ENCODE measurements around the gene TMED7. TPM values are rescaled to one million over a fixed set of nuclear protein-coding genes. Genes with fewer than 3 reads are reported as not detected.

Gene TMED7
- total and polyA plus RNA-seq, 3 experiments from 2014 or later, result 32.7 to 47.8 (median 47.7) TPM

DNA sequence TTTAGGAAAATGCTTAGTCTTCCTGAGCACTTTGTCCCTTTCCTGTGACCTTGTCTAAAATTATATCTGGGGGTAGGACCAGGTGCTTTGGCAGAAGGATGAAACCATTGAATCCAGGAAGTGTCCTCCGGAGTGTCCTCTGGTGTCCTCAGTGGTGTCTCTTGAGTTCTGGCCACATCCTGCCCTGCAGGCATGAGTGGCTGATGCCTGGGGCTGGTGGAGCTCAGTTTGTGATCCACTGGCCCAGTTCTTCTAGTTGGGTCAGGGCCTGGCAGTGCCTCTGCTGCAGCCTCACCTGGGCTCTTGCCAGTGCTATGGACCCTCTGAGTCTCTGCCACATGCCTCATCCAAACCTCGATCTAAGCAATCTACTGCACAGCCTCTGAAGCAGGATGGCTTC, 14.4 kb upstream of the TMED7 start:
- ChIA-PET POLR2A (no interaction called here), CTCF (no interaction called here)
- H3K36me3 ChIP-seq (ENCODE audit: insufficient read depth, low read length), result no peaks in the 10 kb centered on the region
- peaks cover 8 to 20% of the 10 kb centered on the region in 2 donors for H3K27me3 Mint-ChIP-seq
- no peaks in the 10 kb centered on the region for H3K4me1 Mint-ChIP-seq
- H3K9me3 Mint-ChIP-seq, result no peaks in the 10 kb centered on the region
- H3K36me3 Mint-ChIP-seq, result no peaks in the 10 kb centered on the region
- H3K27ac ChIP-seq (ENCODE audit: low read depth, low read length), result no peak overlapping the region
- no peak overlapping the region for H3K27ac Mint-ChIP-seq
- no peak for DNase-seq
- H3K9me3 ChIP-seq (ENCODE audit: low read length), result no peaks in the 10 kb centered on the region
- H3K4me3 ChIP-seq (ENCODE audit: low read length), result no peak overlapping the region
- no peak overlapping the region for H3K4me3 Mint-ChIP-seq
- H3K4me1 ChIP-seq (ENCODE audit: insufficient read depth, low read length), result no peaks in the 10 kb centered on the region
- no peaks in the 10 kb centered on the region for H3K27me3 ChIP-seq (ENCODE audit: insufficient read depth, low read length, poor library complexity, severe bottlenecking)

DNA sequence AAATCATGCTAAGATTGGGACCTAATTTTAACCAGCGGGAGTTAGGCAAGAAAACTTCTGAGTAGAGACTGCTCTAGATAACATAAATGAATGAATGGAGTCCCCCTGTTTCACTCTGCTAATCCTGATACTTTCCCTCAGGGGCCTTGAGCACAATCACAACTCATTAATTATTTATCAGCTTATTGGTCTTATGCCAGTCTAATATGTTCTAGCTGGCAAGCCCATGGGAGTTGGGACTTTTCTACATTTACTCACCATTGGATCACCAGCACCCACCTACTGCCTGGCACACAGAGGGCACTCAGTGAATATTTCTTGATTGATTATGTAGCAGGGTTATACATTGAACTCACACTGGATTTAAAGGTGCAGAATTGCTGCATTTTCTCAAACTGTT, 13.5 kb upstream of the TMED7 start:
- no peaks in the 10 kb centered on the region for H3K36me3 Mint-ChIP-seq
- Histone ChIP-seq H3K36me3 (ENCODE audit: insufficient read depth, low read length) (no peaks in the 10 kb centered on the region), H3K27ac (ENCODE audit: low read depth, low read length) (no peak overlapping the region), H3K27me3 (ENCODE audit: insufficient read depth, low read length, poor library complexity, severe bottlenecking) (no peaks in the 10 kb centered on the region), H3K4me1 (ENCODE audit: insufficient read depth, low read length) (peaks cover 3% of the 10 kb centered on the region), H3K4me3 (ENCODE audit: low read length) (no peak overlapping the region), H3K9me3 (ENCODE audit: low read length) (no peaks in the 10 kb centered on the region)
- POLR2A ChIA-PET, result interaction anchor here (0.5 kb wide), 1 partner anchor 37 kb away, joined by 3 read pairs; the partner anchor contains the start of gene TICAM2
- H3K27ac Mint-ChIP-seq, result no peak overlapping the region
- H3K4me3 Mint-ChIP-seq, result no peak overlapping the region
- DNase-seq, result no peak
- peaks cover 3 to 4% (median 4%) of the 10 kb centered on the region in 3 donors for H3K4me1 Mint-ChIP-seq
- H3K27me3 Mint-ChIP-seq, result peaks cover 8 to 12% of the 10 kb centered on the region in 2 donors
- H3K9me3 Mint-ChIP-seq, result no peaks in the 10 kb centered on the region
- CTCF ChIA-PET, result no interaction called here

DNA sequence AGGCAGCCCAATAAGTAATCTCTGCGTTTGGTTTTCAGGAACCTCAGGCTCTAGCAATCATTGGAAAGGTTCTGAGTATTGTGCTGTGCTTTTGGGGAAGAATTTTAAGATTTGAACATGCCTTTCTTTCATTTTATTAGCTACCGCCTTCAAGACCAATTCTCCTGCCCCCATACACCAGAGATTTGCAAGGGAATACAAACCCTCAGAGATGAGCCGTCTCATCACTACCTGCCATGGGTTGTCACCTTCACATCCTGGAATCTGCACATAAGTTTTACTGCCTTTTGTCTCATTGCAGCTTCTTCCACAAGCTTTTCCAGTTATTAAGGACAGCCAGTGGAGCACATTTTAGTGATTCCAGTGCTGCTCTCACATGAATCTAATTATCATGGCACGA, 11.7 kb upstream of the TMED7 start:
- CTCF ChIA-PET, result no interaction called here
- peaks cover 6 to 7% (median 6%) of the 10 kb centered on the region in 3 donors for H3K4me1 Mint-ChIP-seq
- Histone ChIP-seq H3K4me1 (ENCODE audit: insufficient read depth, low read length) (peaks cover 5% of the 10 kb centered on the region), H3K27me3 (ENCODE audit: insufficient read depth, low read length, poor library complexity, severe bottlenecking) (no peaks in the 10 kb centered on the region), H3K27ac (ENCODE audit: low read depth, low read length) (no peak overlapping the region), H3K4me3 (ENCODE audit: low read length) (no peak overlapping the region), H3K36me3 (ENCODE audit: insufficient read depth, low read length) (no peaks in the 10 kb centered on the region), H3K9me3 (ENCODE audit: low read length) (no peaks in the 10 kb centered on the region)
- H3K4me3 Mint-ChIP-seq, result no peak overlapping the region
- H3K9me3 Mint-ChIP-seq, result no peaks in the 10 kb centered on the region
- POLR2A ChIA-PET, result no interaction called here
- DNase-seq, result no peak
- H3K27ac Mint-ChIP-seq, result no peak overlapping the region
- H3K36me3 Mint-ChIP-seq, result no peaks in the 10 kb centered on the region
- peaks cover 0 to 6% of the 10 kb centered on the region in 2 donors for H3K27me3 Mint-ChIP-seq

DNA sequence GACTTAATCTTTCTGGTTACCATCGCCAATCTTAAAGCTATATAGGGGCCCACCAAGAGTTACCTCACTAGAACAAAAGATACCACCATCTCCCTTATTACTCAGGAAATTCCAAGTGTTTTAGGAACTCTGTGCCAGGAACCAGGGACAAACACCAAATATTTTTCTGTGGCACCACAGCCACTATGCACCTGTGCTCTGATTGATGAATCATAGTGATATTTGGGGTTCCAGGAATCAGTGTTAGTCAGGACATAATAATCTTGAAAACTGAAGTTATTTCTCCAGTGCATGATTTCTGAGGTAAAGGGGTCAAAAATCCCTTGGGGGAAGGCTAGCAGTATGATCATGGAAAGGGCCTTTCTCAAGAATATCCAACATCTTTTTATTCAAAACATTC, 10.2 kb upstream of the TMED7 start:
- no peaks in the 10 kb centered on the region for H3K36me3 ChIP-seq (ENCODE audit: insufficient read depth, low read length)
- ChIA-PET POLR2A (no interaction called here), CTCF (interaction anchor here (2.0 to 2.6 kb wide), 2 partner anchors 204 to 433 kb away, joined by 12 to 18 read pairs; no protein-coding TSS in a partner anchor)
- Mint-ChIP-seq H3K36me3 (no peaks in the 10 kb centered on the region), H3K4me3 (no peak overlapping the region), H3K27me3 (peaks cover 0 to 6% of the 10 kb centered on the region in 2 donors), H3K4me1 (peaks cover 6 to 7% (median 6%) of the 10 kb centered on the region in 3 donors), H3K9me3 (no peaks in the 10 kb centered on the region), H3K27ac (no peak overlapping the region)
- H3K27me3 ChIP-seq (ENCODE audit: insufficient read depth, low read length, poor library complexity, severe bottlenecking), result no peaks in the 10 kb centered on the region
- DNase-seq, result no peak
- no peak overlapping the region for H3K4me3 ChIP-seq (ENCODE audit: low read length)
- H3K9me3 ChIP-seq (ENCODE audit: low read length), result no peaks in the 10 kb centered on the region
- H3K4me1 ChIP-seq (ENCODE audit: insufficient read depth, low read length), result peaks cover 5% of the 10 kb centered on the region
- no peak overlapping the region for H3K27ac ChIP-seq (ENCODE audit: low read depth, low read length)

DNA sequence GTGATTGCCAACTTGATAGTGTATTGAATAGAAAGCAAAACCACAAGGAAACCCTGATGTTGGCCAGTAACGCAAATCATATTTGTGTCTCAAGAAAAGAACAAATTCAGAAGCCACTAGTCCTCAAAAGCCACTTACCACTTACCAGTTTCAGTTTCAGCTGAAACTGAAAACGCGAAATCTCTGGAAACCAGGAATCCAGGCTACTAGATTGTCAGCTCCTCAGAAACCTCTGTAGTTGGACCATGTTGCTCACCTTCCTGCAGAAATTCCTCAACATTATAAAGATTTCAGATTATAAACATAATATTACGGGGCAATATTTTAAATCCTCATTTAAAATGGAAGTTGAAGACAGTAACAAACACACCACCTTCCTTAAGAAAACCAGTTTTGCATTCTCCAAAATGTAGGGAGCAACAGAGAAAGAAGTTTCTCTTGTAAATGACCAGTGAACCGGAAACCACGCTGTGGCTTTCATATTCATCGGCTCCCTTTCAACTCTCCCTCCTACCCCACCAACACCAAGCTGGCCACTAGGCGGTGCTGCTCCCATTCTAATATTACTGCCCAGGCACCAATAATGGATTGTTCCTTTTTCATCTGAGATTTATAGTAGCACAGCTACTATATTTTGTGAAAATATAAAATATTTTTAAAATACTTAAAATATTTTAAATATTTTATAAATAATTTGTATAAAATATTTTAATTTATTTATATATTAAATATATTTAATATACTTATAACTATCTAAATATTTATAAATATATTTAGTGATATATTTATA, 8.7 kb upstream of the TMED7 start:
- Histone ChIP-seq H3K27ac (ENCODE audit: low read depth, low read length) (no peak overlapping the region), H3K27me3 (ENCODE audit: insufficient read depth, low read length, poor library complexity, severe bottlenecking) (no peaks in the 10 kb centered on the region), H3K4me1 (ENCODE audit: insufficient read depth, low read length) (peaks cover 5% of the 10 kb centered on the region), H3K4me3 (ENCODE audit: low read length) (no peak overlapping the region), H3K9me3 (ENCODE audit: low read length) (no peaks in the 10 kb centered on the region), H3K36me3 (ENCODE audit: insufficient read depth, low read length) (no peaks in the 10 kb centered on the region)
- CTCF ChIA-PET, result interaction anchor here (0.9 to 2.6 kb wide), 13 partner anchors 8 to 503 kb away, joined by 3 to 18 read pairs (median 4); partner anchors contain the start of genes ARL14EPL and TMED7
- H3K4me1 Mint-ChIP-seq, result peaks cover 6 to 7% (median 6%) of the 10 kb centered on the region in 3 donors
- DNase-seq, result peak; percentile 65 to 85 (median 75)
- H3K4me3 Mint-ChIP-seq, result peak overlapping the region; percentile 41 to 89 (median 75)
- H3K27me3 Mint-ChIP-seq, result peaks cover 0 to 5% of the 10 kb centered on the region in 2 donors
- peak overlapping the region in 5 of 8 donors; percentile 35 to 79 (median 71) for H3K27ac Mint-ChIP-seq
- POLR2A ChIA-PET, result interaction anchor here (0.6 kb wide), 1 partner anchor 192 kb away, joined by 3 read pairs; no protein-coding TSS in a partner anchor
- H3K9me3 Mint-ChIP-seq, result no peaks in the 10 kb centered on the region
- no peaks in the 10 kb centered on the region for H3K36me3 Mint-ChIP-seq

DNA sequence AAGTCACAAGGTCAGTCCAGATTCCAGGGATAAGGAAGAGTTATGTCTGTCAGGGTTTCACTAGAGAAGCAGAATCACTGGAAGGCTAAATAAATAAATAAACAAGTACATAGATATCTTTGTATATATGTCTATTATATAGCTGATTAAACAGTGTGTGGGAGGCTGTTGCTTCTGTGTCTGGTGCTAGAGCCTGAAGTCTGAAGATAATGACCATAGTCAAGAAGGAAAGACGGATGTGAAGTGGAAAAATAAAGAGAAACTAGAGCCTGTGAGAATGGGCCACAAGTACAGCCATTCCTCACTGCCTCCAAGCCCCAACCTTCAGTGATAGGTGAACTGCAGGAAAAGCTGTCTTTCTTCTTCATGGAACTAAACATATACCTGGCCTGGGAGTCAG, 4.1 kb upstream of the TMED7 start:
- Mint-ChIP-seq H3K27me3 (peaks cover 0 to 3% of the 10 kb centered on the region in 2 donors), H3K9me3 (no peaks in the 10 kb centered on the region), H3K4me1 (peaks cover 11 to 23% (median 23%) of the 10 kb centered on the region in 3 donors), H3K36me3 (peaks cover 0 to 7% (median 0%) of the 10 kb centered on the region in 3 donors), H3K27ac (peak overlapping the region in 1 of 8 donors; percentile 86), H3K4me3 (no peak overlapping the region)
- POLR2A ChIA-PET, result no interaction called here
- H3K27me3 ChIP-seq (ENCODE audit: insufficient read depth, low read length, poor library complexity, severe bottlenecking), result no peaks in the 10 kb centered on the region
- H3K27ac ChIP-seq (ENCODE audit: low read depth, low read length), result no peak overlapping the region
- CTCF ChIA-PET, result interaction anchor here (1.6 kb wide), 2 partner anchors 34 to 438 kb away, joined by 3 read pairs; no protein-coding TSS in a partner anchor
- H3K4me1 ChIP-seq (ENCODE audit: insufficient read depth, low read length), result peaks cover 18% of the 10 kb centered on the region
- no peak for DNase-seq
- H3K9me3 ChIP-seq (ENCODE audit: low read length), result no peaks in the 10 kb centered on the region
- H3K36me3 ChIP-seq (ENCODE audit: insufficient read depth, low read length), result no peaks in the 10 kb centered on the region
- no peak overlapping the region for H3K4me3 ChIP-seq (ENCODE audit: low read length)

DNA sequence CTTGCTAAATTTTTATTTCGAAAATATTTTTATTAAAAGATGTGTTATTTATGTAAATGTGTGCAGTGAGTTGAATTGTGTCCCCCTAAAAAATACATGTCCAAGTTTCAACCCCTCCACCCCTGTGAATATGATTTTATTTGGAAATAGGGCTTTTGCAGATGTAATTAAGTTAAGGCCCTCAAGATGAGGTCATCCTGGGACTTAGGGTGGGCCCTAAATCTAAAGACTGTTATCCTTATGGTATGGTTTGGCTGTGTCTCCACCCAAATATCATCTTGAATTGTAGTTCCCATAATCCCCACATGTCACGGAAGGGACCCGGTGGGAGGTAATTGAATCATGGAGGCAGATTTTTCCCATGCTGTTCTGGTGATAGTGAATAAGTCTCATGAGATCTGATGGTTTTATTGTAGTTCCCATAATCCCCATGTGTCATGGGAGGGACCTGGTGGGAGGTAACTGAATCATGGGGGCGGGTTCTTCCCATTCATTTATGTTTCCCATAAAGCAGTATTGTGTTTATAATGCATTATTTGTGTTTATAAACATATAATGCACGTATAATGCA, 1.5 kb upstream of the TMED7 start:
- no peaks in the 10 kb centered on the region for H3K9me3 ChIP-seq (ENCODE audit: low read length)
- Mint-ChIP-seq H3K4me3 (peak overlapping the region in 4 of 7 donors; percentile 25 to 59 (median 32)), H3K9me3 (no peaks in the 10 kb centered on the region), H3K36me3 (peaks cover 0 to 11% (median 0%) of the 10 kb centered on the region in 3 donors), H3K27ac (peak overlapping the region in 5 of 8 donors; percentile 44 to 85 (median 68)), H3K4me1 (peaks cover 13 to 17% (median 16%) of the 10 kb centered on the region in 3 donors), H3K27me3 (no peaks in the 10 kb centered on the region)
- no peaks in the 10 kb centered on the region for H3K36me3 ChIP-seq (ENCODE audit: insufficient read depth, low read length)
- H3K27ac ChIP-seq (ENCODE audit: low read depth, low read length), result peak overlapping the region; percentile 85
- DNase-seq, result no peak
- no peaks in the 10 kb centered on the region for H3K27me3 ChIP-seq (ENCODE audit: insufficient read depth, low read length, poor library complexity, severe bottlenecking)
- CTCF ChIA-PET, result interaction anchor here (1.0 kb wide), 1 partner anchor 53 kb away, joined by 3 read pairs; no protein-coding TSS in a partner anchor
- H3K4me1 ChIP-seq (ENCODE audit: insufficient read depth, low read length), result peaks cover 35% of the 10 kb centered on the region
- POLR2A ChIA-PET, result interaction anchor here (0.7 to 2.3 kb wide), 2 partner anchors 214 to 332 kb away, joined by 3 to 7 read pairs; partner anchors contain the start of genes AP3S1 and ATG12
- no peak overlapping the region for H3K4me3 ChIP-seq (ENCODE audit: low read length)

DNA sequence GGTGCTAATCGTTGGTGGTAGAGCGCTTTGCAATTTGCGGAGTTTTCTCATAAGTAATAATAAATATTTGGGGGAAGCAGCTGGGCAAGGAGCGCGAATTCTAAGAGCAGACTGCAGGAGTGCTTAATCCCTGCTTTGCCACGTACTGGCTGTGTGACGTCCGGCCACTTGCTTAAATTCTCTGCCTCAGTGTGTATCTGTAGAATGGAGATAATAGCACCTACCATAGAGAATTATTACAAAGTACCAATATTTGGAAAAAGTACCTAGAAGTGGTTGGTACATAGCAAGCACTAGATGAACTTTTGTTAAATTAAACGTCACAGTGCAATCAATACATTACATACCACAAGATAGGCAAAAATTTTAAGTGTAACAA, 598 bp upstream of the TMED7 start:
- POLR2A ChIA-PET, result interaction anchor here (2.3 kb wide), 1 partner anchor 215 kb away, joined by 7 read pairs; the partner anchor contains the start of genes AP3S1 and ATG12
- H3K4me1 ChIP-seq (ENCODE audit: insufficient read depth, low read length), result peaks cover 35% of the 10 kb centered on the region
- CTCF ChIA-PET, result interaction anchor here (3.5 kb wide), 1 partner anchor 24 kb away, joined by 9 read pairs; the partner anchor contains the start of gene TICAM2
- H3K27me3 ChIP-seq (ENCODE audit: insufficient read depth, low read length, poor library complexity, severe bottlenecking), result no peaks in the 10 kb centered on the region
- H3K9me3 ChIP-seq (ENCODE audit: low read length), result no peaks in the 10 kb centered on the region
- Mint-ChIP-seq H3K4me3 (no peak overlapping the region), H3K27ac (peak overlapping the region in 5 of 8 donors; percentile 95 to 100 (median 98)), H3K36me3 (peaks cover 0 to 16% (median 0%) of the 10 kb centered on the region in 3 donors), H3K27me3 (no peaks in the 10 kb centered on the region), H3K9me3 (no peaks in the 10 kb centered on the region), H3K4me1 (peaks cover 18 to 20% (median 19%) of the 10 kb centered on the region in 3 donors)
- peak overlapping the region; percentile 75 for H3K4me3 ChIP-seq (ENCODE audit: low read length)
- DNase-seq, result no peak
- no peaks in the 10 kb centered on the region for H3K36me3 ChIP-seq (ENCODE audit: insufficient read depth, low read length)
- peak overlapping the region; percentile 85 for H3K27ac ChIP-seq (ENCODE audit: low read depth, low read length)

All from CD8-positive, alpha-beta memory T cell (primary cell).